DOHH2 (cell line): ENCODE measurements around the gene COL3A1.

Experiments
- CTCF ChIP-seq: fragments of 200-600 bp; sonication (generic); IDR thresholded peaks from one replicate; pipeline ENCODE4 v1.5.1; 2014; ENCODE audit warnings: antibody characterized with exemption, mild to moderate bottlenecking, low read depth, low read length; ENCODE audit not compliant: poor library complexity, severe bottlenecking
- EZH2phosphoT487 ChIP-seq: fragments of 200-600 bp; sonication (generic); IDR thresholded peaks from 2 replicates; pipeline ENCODE4 v1.6.1; 2017; ENCODE audit warnings: borderline replicate concordance, mild to moderate bottlenecking, antibody characterized with exemption, low read length, moderate library complexity, mixed read lengths

DNA sequence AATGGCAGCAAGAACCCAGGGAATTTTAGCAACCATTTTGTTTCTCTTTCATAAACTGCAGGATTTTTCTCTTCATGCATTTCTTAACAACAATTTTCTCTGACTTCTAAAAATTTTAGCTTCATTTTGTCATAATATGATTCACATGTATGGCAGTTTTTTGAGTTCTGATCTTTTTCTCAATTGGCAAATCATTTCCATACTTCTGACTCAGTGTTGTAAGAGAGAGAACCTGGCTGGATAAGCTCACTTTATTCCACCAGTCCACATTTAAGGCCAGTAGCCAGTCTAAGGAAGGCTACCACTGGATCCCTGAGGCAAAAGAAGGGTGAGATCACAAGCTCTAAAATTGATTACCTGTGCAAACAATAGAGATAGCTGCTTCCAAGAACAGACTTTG is 42.8 kb upstream of the COL3A1 start:
- TF ChIP-seq EZH2phosphoT487 (no peak), CTCF (no peak)
